ENCODE data around the gene RHPN2. TPM values are rescaled to one million over a fixed set of nuclear protein-coding genes. Genes with fewer than 3 reads are reported as not detected.

RHPN2 gene
- total and polyA plus RNA-seq, 2 donors from 2014 or later, result 13.5 to 50.3 TPM

DNA sequence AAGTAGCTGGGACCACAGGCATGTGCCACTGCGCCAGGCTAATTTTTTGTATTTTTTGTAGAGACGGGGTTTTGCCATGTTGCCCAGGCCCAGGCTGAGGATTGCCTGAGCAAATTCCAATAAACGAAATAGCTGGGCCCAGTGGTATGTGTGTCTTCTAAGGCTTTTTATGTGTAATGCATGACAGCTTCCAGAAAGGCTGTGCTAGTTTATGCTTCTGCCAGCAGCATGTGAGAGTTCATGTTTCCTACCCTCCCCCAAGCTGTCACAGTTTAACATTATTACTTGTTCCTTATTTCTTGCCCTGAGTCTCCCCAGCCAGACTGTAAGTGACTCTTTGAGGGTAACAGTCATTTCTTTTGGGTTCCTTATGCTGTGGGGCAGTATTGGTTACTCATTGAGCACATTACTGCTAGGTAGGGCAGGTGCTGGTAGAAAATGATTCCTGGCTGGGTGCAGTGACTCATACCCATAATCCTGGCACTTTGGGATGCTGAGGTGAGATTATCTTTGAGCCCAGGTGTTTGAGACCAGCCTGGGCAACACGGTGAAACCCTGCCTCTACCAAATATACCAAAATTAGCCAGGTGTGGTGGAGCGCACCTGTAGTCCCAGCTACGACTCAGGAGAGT is 29.9 kb upstream of the RHPN2 start:
- FAIRE-seq, result peak; percentile 45

GRCh38 chr19:33093420-33094210 is 28.9 kb upstream of the RHPN2 start:
- Histone ChIP-seq H3K4me1 (ENCODE audit: control insufficient read depth in 2 of 3, insufficient read depth in 2 of 3, low read depth in 1 of 3, low read length in 3 of 3) (peaks cover 3 to 17% (median 12%) of the 10 kb centered on the region in 3 donors), H3K9me3 (ENCODE audit: control insufficient read depth in 2 of 3, insufficient read depth in 1 of 3, low read length in 3 of 3) (no peaks in the 10 kb centered on the region), H3K36me3 (ENCODE audit: control insufficient read depth in 2 of 3, insufficient read depth in 3 of 3, low read length in 3 of 3) (peaks cover 3 to 56% (median 24%) of the 10 kb centered on the region in 3 donors), H3K4me3 (ENCODE audit: low read length in 3 of 3) (no peak overlapping the region), H3K27me3 (ENCODE audit: control insufficient read depth, insufficient read depth, low read length) (no peaks in the 10 kb centered on the region), H3K27ac (ENCODE audit: low read depth in 2 of 2, low read length in 2 of 2) (peak overlapping the region in 1 of 2 donors; percentile 63), H3K9ac (ENCODE audit: low read length in 3 of 3) (peak overlapping the region in 1 of 3 donors; percentile 34)
- DNase-seq, result peak in 1 of 5 donors; percentile 22
- TF ChIP-seq, protein P1, sequence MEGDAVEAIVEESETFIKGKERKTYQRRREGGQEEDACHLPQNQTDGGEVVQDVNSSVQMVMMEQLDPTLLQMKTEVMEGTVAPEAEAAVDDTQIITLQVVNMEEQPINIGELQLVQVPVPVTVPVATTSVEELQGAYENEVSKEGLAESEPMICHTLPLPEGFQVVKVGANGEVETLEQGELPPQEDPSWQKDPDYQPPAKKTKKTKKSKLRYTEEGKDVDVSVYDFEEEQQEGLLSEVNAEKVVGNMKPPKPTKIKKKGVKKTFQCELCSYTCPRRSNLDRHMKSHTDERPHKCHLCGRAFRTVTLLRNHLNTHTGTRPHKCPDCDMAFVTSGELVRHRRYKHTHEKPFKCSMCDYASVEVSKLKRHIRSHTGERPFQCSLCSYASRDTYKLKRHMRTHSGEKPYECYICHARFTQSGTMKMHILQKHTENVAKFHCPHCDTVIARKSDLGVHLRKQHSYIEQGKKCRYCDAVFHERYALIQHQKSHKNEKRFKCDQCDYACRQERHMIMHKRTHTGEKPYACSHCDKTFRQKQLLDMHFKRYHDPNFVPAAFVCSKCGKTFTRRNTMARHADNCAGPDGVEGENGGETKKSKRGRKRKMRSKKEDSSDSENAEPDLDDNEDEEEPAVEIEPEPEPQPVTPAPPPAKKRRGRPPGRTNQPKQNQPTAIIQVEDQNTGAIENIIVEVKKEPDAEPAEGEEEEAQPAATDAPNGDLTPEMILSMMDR (IDR thresholded peaks at IDR 0.05; ENCODE audit: borderline replicate concordance, extremely low read depth, insufficient read depth), result no peak
- no peak for FAIRE-seq
- intact Hi-C loops (cut with DNase I), result no loop called here

More for the DNA sequence above, 29.9 kb upstream of the RHPN2 start:
- DNase-seq, result peak in 4 of 5 donors; percentile 19 to 89 (median 74)
- peaks cover 3 to 52% (median 25%) of the 10 kb centered on the region in 3 donors for H3K36me3 ChIP-seq (ENCODE audit: control insufficient read depth in 2 of 3, insufficient read depth in 3 of 3, low read length in 3 of 3)
- TF ChIP-seq, protein P1 (IDR thresholded peaks at IDR 0.05; ENCODE audit: borderline replicate concordance, extremely low read depth, insufficient read depth), result no peak
- no peaks in the 10 kb centered on the region for H3K9me3 ChIP-seq (ENCODE audit: control insufficient read depth in 2 of 3, insufficient read depth in 1 of 3, low read length in 3 of 3)
- H3K4me3 ChIP-seq (ENCODE audit: low read length in 3 of 3), result no peak overlapping the region
- intact Hi-C loops (cut with DNase I), result no loop called here
- peak overlapping the region; percentile 41 to 63 for H3K27ac ChIP-seq (ENCODE audit: low read depth in 2 of 2, low read length in 2 of 2)
- no peaks in the 10 kb centered on the region for H3K27me3 ChIP-seq (ENCODE audit: control insufficient read depth, insufficient read depth, low read length)
- peak overlapping the region in 1 of 3 donors; percentile 34 for H3K9ac ChIP-seq (ENCODE audit: low read length in 3 of 3)
- H3K4me1 ChIP-seq (ENCODE audit: control insufficient read depth in 2 of 3, insufficient read depth in 2 of 3, low read depth in 1 of 3, low read length in 3 of 3), result peaks cover 3 to 17% (median 12%) of the 10 kb centered on the region in 3 donors

- Histone ChIP-seq H3K27ac (ENCODE audit: low read depth in 2 of 2, low read length in 2 of 2) (no peak overlapping the region), H3K4me1 (ENCODE audit: control insufficient read depth in 2 of 3, insufficient read depth in 2 of 3, low read depth in 1 of 3, low read length in 3 of 3) (peaks cover 3 to 17% (median 12%) of the 10 kb centered on the region in 3 donors), H3K9me3 (ENCODE audit: control insufficient read depth in 2 of 3, insufficient read depth in 1 of 3, low read length in 3 of 3) (no peaks in the 10 kb centered on the region), H3K9ac (ENCODE audit: low read length in 3 of 3) (no peak overlapping the region), H3K27me3 (ENCODE audit: control insufficient read depth, insufficient read depth, low read length) (no peaks in the 10 kb centered on the region), H3K4me3 (ENCODE audit: low read length in 3 of 3) (no peak overlapping the region), H3K36me3 (ENCODE audit: control insufficient read depth in 2 of 3, insufficient read depth in 3 of 3, low read length in 3 of 3) (peaks cover 0 to 34% (median 11%) of the 10 kb centered on the region in 3 donors)
- intact Hi-C loops (cut with DNase I), result no loop called here
- no peak for DNase-seq
- TF ChIP-seq, protein P1 (IDR thresholded peaks at IDR 0.05; ENCODE audit: borderline replicate concordance, extremely low read depth, insufficient read depth), result no peak
- FAIRE-seq, result no peak
Measured at GRCh38 chr19:33090179-33090578, 25.5 kb upstream of the RHPN2 start.
